Naive thymus-derived CD4-positive, alpha-beta T cell (primary cell): ENCODE data around the gene APPL2. TPM values are rescaled to one million over a fixed set of nuclear protein-coding genes. Genes with fewer than 3 reads are reported as not detected.
A peak's percentile ranks its signal among the peaks of the same experiment; 100 is the strongest.

Source experiments
- ATAC-seq: fragments of 150-1000 bp; cut with Tn5 transposase; 2 replicates; pipeline ENCODE4 v1.10.0; 2021; ENCODE audit warnings: mild to moderate bottlenecking, moderate library complexity
- CTCF ChIA-PET: fragments of 350-600 bp; sonication (Branson Sonifier 250); formaldehyde crosslinking; loops from one replicate; lab custom pipeline; 2021; ENCODE audit warnings: antibody characterized with exemption; lab: Charles Lee
- POLR2A ChIA-PET: fragments of 350-600 bp; sonication (Branson Sonifier 250); formaldehyde crosslinking; loops from one replicate; lab custom pipeline; 2021; ENCODE audit warnings: antibody characterized with exemption, inconsistent platforms; lab: Charles Lee
- DNase-seq, 9 donors: peaks; one replicate each; pipeline versions ENCODE4 v3.0.0 to v3.0.0-alpha.2; 2020 to 2022; ENCODE audit warnings: mixed read lengths in 1 of 9
- H3K27ac ChIP-seq: one replicate; pipeline ENCODE4 v1.7.0; 2013; ENCODE audit warnings: mild to moderate bottlenecking, low read depth, low read length, moderate library complexity
- H3K27me3 ChIP-seq, 2 donors: one replicate each; pipeline ENCODE4 v1.7.0; 2013; ENCODE audit warnings: low read length in 2 of 2, mild to moderate bottlenecking in 2 of 2, moderate library complexity in 2 of 2; ENCODE audit not compliant: control insufficient read depth in 2 of 2, insufficient read depth in 2 of 2
- H3K36me3 ChIP-seq, 3 experiments: 1 replicate in 2 of 3; 2 replicates in 1 of 3; pipeline ENCODE4 v1.7.0; 2013; ENCODE audit warnings: low read length in 3 of 3, mild to moderate bottlenecking in 3 of 3, moderate library complexity in 1 of 3; ENCODE audit not compliant: insufficient read depth in 3 of 3, control insufficient read depth in 2 of 3
- H3K4me1 ChIP-seq, 2 donors: one replicate each; pipeline ENCODE4 v1.7.0; 2013; ENCODE audit warnings: low read length in 2 of 2, mild to moderate bottlenecking in 2 of 2, moderate library complexity in 1 of 2; ENCODE audit not compliant: control insufficient read depth in 2 of 2, insufficient read depth in 2 of 2
- H3K4me3 ChIP-seq: 2 replicates; pipeline ENCODE4 v1.7.0; 2013; ENCODE audit warnings: mild to moderate bottlenecking, low read length
- H3K9me3 ChIP-seq, 3 experiments: 1 replicate in 2 of 3; 2 replicates in 1 of 3; pipeline ENCODE4 v1.7.0; 2013; ENCODE audit warnings: low read length in 3 of 3; ENCODE audit not compliant: control insufficient read depth in 2 of 3
- H3K27ac Mint-ChIP-seq, 9 donors: one replicate each; pipeline ENCODE4 v1.8.0; 2020 to 2022; ENCODE audit warnings: mixed read lengths in 9 of 9, mild to moderate bottlenecking in 8 of 9, moderate library complexity in 5 of 9, inconsistent platforms in 2 of 9
- H3K27me3 Mint-ChIP-seq, 5 donors: one replicate each; pipeline ENCODE4 v1.8.0; 2021 to 2022; ENCODE audit warnings: mixed read lengths in 5 of 5, mild to moderate bottlenecking in 1 of 5
- H3K36me3 Mint-ChIP-seq, 5 donors: one replicate each; pipeline ENCODE4 v1.8.0; 2020 to 2022; ENCODE audit warnings: mixed read lengths in 5 of 5, mild to moderate bottlenecking in 3 of 5, inconsistent platforms in 1 of 5
- H3K4me1 Mint-ChIP-seq, 7 donors: one replicate each; pipeline ENCODE4 v1.8.0; 2020 to 2022; ENCODE audit warnings: mixed read lengths in 7 of 7, mild to moderate bottlenecking in 3 of 7, inconsistent platforms in 1 of 7
- H3K4me3 Mint-ChIP-seq, 10 donors: one replicate each; pipeline ENCODE4 v1.8.0; 2020 to 2022; ENCODE audit warnings: mild to moderate bottlenecking in 10 of 10, mixed read lengths in 10 of 10, moderate library complexity in 6 of 10, inconsistent platforms in 2 of 10
- H3K9me3 Mint-ChIP-seq, 11 donors: one replicate each; pipeline ENCODE4 v1.8.0; 2020 to 2022; ENCODE audit warnings: mixed read lengths in 11 of 11, mild to moderate bottlenecking in 4 of 11, inconsistent platforms in 1 of 11, moderate library complexity in 1 of 11
- intact Hi-C, 2 donors: fragments of 100-400 bp; cut with micrococcal nuclease; formaldehyde crosslinking; loops; one replicate each; pipeline ENCODE4 v1.15.1; 2023
- polyA plus RNA-seq, 2 donors: library from polyadenylated mRNA; unstranded; fragments of 300-500 nt; fragmentation: Illumina TruSeq; gene quantifications; one replicate each; pipeline ENCODE4 v1.2.3, GENCODE V29; 2021
- total RNA-seq, 6 experiments: library from RNA in 5 of 6; stranded (reverse) in 5 of 6; gene quantifications; 1 replicate in 5 of 6; 2 replicates in 1 of 6; pipeline ENCODE4 v1.2.3 and lab custom pipeline; 2021 to 2026

APPL2 gene
- total and polyA plus RNA-seq, 7 experiments from 2014 or later = 10.1 to 74.5 (median 39.8) TPM

DNA sequence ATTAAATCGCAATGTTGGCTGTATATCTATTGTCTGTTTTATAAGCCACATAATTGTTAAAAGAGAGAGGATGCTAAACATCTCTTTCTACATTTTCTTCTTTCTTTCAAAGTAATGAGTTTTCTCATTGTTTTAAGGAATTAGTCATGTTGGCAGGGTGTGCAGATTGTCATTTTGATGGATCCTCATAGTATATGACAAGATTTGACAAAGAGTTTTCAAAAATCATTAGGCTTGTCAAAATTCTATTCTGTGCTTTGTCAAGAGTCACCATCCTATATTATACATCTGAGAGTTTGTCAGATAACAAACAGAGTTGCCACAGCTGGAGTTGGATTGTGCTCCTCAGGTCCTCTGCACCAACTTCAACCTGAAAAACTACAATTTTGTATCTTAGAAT is 35.4 kb upstream of the APPL2 start:
- H3K27me3 Mint-ChIP-seq = peaks cover 0 to 20% (median 0%) of the 10 kb centered on the region in 5 donors
- DNase-seq (no peak), ATAC-seq (no peak)
- peak overlapping the region in 1 of 9 donors; percentile 7 for H3K27ac Mint-ChIP-seq
- Histone ChIP-seq H3K36me3 (no peaks in the 10 kb centered on the region), H3K4me3 (no peak overlapping the region), H3K9me3 (no peaks in the 10 kb centered on the region), H3K4me1 (no peaks in the 10 kb centered on the region), H3K27me3 (no peaks in the 10 kb centered on the region), H3K27ac (no peak overlapping the region)
- H3K4me1 Mint-ChIP-seq = peaks cover 0 to 2% (median 0%) of the 10 kb centered on the region in 7 donors
- H3K36me3 Mint-ChIP-seq = peaks cover 0 to 1% (median 0%) of the 10 kb centered on the region in 5 donors
- peaks cover 0 to 3% (median 0%) of the 10 kb centered on the region in 11 donors for H3K9me3 Mint-ChIP-seq
- CTCF ChIA-PET = interaction anchor here (1.6 kb wide), 1 partner anchor 14 kb away, joined by 3 read pairs; no protein-coding TSS in a partner anchor
- intact Hi-C loops = no loop called here
- H3K4me3 Mint-ChIP-seq = no peak overlapping the region
- POLR2A ChIA-PET = no interaction called here

DNA sequence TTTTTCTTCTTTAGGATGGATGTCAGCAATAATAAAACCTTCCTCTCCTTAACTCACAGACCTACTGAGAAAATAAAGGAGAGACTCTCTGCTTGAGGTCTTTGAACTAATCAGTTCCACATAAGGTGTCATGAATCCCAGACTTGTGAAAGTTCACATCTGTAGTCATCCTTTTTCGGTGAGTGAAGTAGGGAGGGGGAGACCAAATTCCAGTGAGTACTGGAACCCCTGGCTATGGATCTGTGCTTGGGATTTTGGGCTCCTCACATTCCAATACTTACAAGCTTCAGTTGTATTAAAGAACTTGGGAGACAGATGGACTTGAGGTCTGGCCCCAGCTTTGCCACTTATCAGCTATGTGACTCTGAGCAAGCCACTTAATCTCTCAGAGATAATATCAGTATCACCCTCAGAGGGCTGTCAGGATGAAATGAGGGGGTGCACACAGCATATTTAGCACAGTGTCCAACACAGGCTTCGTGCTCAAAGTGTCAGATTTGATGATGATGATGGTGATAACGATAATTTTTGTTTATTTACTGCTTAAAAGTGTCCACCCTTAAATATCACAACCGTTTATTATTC is 34.8 kb upstream of the APPL2 start:
- Histone ChIP-seq H3K4me1 (no peaks in the 10 kb centered on the region), H3K27me3 (no peaks in the 10 kb centered on the region), H3K4me3 (no peak overlapping the region), H3K27ac (no peak overlapping the region), H3K36me3 (no peaks in the 10 kb centered on the region), H3K9me3 (no peaks in the 10 kb centered on the region)
- Mint-ChIP-seq H3K9me3 (peaks cover 0 to 3% (median 0%) of the 10 kb centered on the region in 11 donors), H3K4me3 (no peak overlapping the region), H3K36me3 (peaks cover 0 to 1% (median 0%) of the 10 kb centered on the region in 5 donors), H3K27ac (peak overlapping the region in 1 of 9 donors; percentile 7), H3K4me1 (no peaks in the 10 kb centered on the region), H3K27me3 (peaks cover 0 to 20% (median 0%) of the 10 kb centered on the region in 5 donors)
- DNase-seq (no peak), ATAC-seq (no peak)
- POLR2A ChIA-PET = no interaction called here
- CTCF ChIA-PET = interaction anchor here (1.6 kb wide), 1 partner anchor 13 kb away, joined by 3 read pairs; no protein-coding TSS in a partner anchor
- intact Hi-C loops = no loop called here

DNA sequence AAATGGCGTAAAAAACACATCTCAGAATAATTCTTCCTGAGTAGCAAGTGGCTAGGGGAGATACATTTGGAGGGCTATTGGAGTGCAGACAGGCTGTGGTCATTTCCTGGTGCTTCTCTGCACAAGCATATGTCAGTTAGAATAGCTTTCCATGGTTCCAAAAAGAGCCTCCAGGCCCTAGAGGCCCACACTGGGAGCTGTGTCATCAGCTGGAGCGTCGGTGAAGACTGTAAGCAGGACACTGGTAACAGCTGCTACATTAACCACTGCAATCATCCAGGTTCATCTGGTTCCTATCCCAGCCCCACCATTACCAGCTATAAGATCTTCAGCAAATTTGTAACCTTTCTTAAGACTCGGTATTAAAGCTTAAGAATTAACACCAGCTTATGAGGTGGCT is 31.7 kb upstream of the APPL2 start:
- POLR2A ChIA-PET = no interaction called here
- no peak overlapping the region for H3K27ac ChIP-seq
- Mint-ChIP-seq H3K36me3 (no peaks in the 10 kb centered on the region), H3K27me3 (peaks cover 0 to 25% (median 3%) of the 10 kb centered on the region in 5 donors), H3K4me1 (no peaks in the 10 kb centered on the region), H3K4me3 (no peak overlapping the region), H3K9me3 (peaks cover 0 to 3% (median 0%) of the 10 kb centered on the region in 11 donors), H3K27ac (no peak overlapping the region)
- no peaks in the 10 kb centered on the region for H3K36me3 ChIP-seq
- no peak overlapping the region for H3K4me3 ChIP-seq
- no peaks in the 10 kb centered on the region for H3K4me1 ChIP-seq
- DNase-seq (no peak), ATAC-seq (no peak)
- H3K27me3 ChIP-seq = no peaks in the 10 kb centered on the region
- CTCF ChIA-PET = no interaction called here
- intact Hi-C loops = no loop called here
- H3K9me3 ChIP-seq = no peaks in the 10 kb centered on the region

DNA sequence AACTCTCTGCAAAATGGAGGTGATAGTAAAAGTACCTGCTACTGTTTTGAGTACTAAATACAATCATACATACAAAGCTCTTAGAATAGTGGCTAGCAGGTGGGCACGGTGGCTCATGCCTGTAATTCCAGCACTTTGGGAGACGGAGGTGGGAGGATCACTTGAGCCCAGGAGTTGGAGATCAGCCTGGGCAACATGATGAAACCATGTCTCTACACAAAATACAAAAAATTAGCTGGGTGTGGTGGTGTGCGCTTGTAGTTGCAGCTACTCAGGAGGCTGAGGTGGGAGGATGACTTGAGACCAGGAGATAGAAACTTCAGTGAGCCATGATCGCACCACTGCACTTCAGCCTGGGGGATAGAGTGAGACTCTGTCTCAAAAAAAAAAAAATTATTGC is 28.8 kb upstream of the APPL2 start:
- no peak for ATAC-seq
- intact Hi-C loops = no loop called here
- Histone ChIP-seq H3K4me3 (no peak overlapping the region), H3K36me3 (no peaks in the 10 kb centered on the region), H3K27ac (no peak overlapping the region), H3K9me3 (no peaks in the 10 kb centered on the region), H3K27me3 (no peaks in the 10 kb centered on the region), H3K4me1 (no peaks in the 10 kb centered on the region)
- CTCF ChIA-PET = no interaction called here
- Mint-ChIP-seq H3K4me1 (no peaks in the 10 kb centered on the region), H3K36me3 (no peaks in the 10 kb centered on the region), H3K9me3 (no peaks in the 10 kb centered on the region), H3K27me3 (peaks cover 0 to 33% (median 11%) of the 10 kb centered on the region in 5 donors), H3K27ac (peak overlapping the region in 1 of 9 donors; percentile 60), H3K4me3 (no peak overlapping the region)
- POLR2A ChIA-PET = no interaction called here
- no peak for DNase-seq

DNA sequence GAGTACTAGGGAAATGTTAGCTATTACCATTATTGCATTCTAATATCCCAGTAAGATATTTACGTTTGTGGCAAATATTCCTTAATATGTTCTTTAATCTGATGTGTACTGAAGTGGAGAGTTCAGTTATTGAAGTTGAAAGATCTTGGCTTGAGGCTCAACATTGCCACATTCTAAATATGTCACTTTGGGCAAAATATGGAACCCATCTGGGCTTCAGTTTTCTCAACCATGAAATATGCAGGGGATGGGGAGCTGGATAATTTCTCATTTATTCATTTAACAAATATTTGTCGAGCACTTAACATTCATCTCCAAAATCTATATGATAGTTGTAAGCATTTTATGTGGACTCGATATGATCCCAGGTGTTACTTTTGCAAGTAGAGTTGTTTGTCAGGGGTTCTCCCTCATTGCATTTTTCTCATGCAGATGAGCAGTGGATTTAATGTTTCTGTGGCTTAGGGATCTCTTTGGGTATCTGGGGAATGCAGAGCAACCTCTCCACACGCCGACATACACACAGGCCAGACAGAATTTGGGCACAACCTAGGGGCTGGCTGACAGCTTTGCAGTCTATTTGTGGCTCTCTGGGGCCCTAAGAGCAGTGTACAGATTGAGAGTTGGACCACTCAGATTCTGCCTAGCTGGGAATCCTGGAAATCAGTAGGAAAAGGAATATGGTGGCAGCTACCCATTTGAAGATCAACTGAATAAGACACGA is 26.6 kb upstream of the APPL2 start:
- ChIA-PET CTCF (no interaction called here), POLR2A (no interaction called here)
- Mint-ChIP-seq H3K9me3 (no peaks in the 10 kb centered on the region), H3K27ac (no peak overlapping the region), H3K4me1 (no peaks in the 10 kb centered on the region), H3K36me3 (no peaks in the 10 kb centered on the region), H3K4me3 (no peak overlapping the region), H3K27me3 (peaks cover 0 to 24% (median 11%) of the 10 kb centered on the region in 5 donors)
- H3K9me3 ChIP-seq = no peaks in the 10 kb centered on the region
- H3K36me3 ChIP-seq = no peaks in the 10 kb centered on the region
- no peaks in the 10 kb centered on the region for H3K27me3 ChIP-seq
- intact Hi-C loops = no loop called here
- no peak overlapping the region for H3K4me3 ChIP-seq
- no peak overlapping the region for H3K27ac ChIP-seq
- no peaks in the 10 kb centered on the region for H3K4me1 ChIP-seq
- no peak for ATAC-seq
- DNase-seq = no peak

DNA sequence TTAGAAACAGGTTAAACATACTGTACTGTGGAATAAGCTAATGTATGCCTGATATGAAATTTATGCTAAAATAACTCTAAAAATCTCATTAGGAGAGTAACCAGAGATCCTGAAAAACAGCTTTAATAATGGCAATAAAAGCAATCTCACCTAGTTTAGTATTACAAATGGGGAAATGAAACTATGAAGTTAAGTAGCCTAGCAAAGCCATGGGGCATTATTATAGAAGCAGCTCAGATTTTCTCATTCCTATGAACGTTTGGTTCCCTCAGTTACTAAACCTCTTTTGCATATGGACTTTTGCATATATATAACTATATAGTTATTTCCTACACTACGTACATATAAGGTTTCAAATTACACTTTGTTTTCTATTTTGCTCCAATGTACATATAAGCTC is 25.0 kb upstream of the APPL2 start:
- intact Hi-C loops = no loop called here
- no peak for DNase-seq
- no peak overlapping the region for H3K4me3 ChIP-seq
- no peak overlapping the region for H3K27ac Mint-ChIP-seq
- H3K9me3 ChIP-seq = no peaks in the 10 kb centered on the region
- peaks cover 0 to 2% (median 0%) of the 10 kb centered on the region in 11 donors for H3K9me3 Mint-ChIP-seq
- H3K4me1 ChIP-seq = no peaks in the 10 kb centered on the region
- no peaks in the 10 kb centered on the region for H3K36me3 ChIP-seq
- peaks cover 0 to 24% (median 11%) of the 10 kb centered on the region in 5 donors for H3K27me3 Mint-ChIP-seq
- H3K36me3 Mint-ChIP-seq = no peaks in the 10 kb centered on the region
- H3K27me3 ChIP-seq = no peaks in the 10 kb centered on the region
- CTCF ChIA-PET = no interaction called here
- no peak for ATAC-seq
- H3K4me1 Mint-ChIP-seq = peaks cover 1 to 5% (median 3%) of the 10 kb centered on the region in 7 donors
- POLR2A ChIA-PET = interaction anchor here (0.6 kb wide), 1 partner anchor 8 kb away, joined by 3 read pairs; no protein-coding TSS in a partner anchor
- no peak overlapping the region for H3K27ac ChIP-seq
- H3K4me3 Mint-ChIP-seq = no peak overlapping the region
